IPS-15b (cell line): ENCODE results near the gene GPRIN3.
"Not testable (repeated sequence)": the region's sequence is repeated elsewhere in the genome, so short reads cannot be mapped to it uniquely, and the experiment has no call there.

Experiments used
- H3K27me3 ChIP-seq: one replicate; pipeline ENCODE4 v1.6.1; 2013; ENCODE audit warnings: low read length; ENCODE audit not compliant: control insufficient read depth, insufficient read depth
- H3K36me3 ChIP-seq: one replicate; pipeline ENCODE4 v1.6.1; 2013; ENCODE audit warnings: low read length; ENCODE audit not compliant: control insufficient read depth, insufficient read depth
- H3K4me1 ChIP-seq: one replicate; pipeline ENCODE4 v1.6.1; 2013; ENCODE audit warnings: mild to moderate bottlenecking, low read length; ENCODE audit not compliant: control insufficient read depth, insufficient read depth
- H3K4me3 ChIP-seq: one replicate; pipeline ENCODE4 v1.5.1; 2013; ENCODE audit warnings: low read depth, low read length
- H3K9ac ChIP-seq: one replicate; pipeline ENCODE4 v1.6.1; 2013; ENCODE audit warnings: low read depth, mild to moderate bottlenecking, low read length
- H3K9me3 ChIP-seq: one replicate; pipeline ENCODE4 v1.6.1; 2013; ENCODE audit warnings: mild to moderate bottlenecking, low read length; ENCODE audit not compliant: control insufficient read depth, insufficient read depth

Gene GPRIN3

DNA sequence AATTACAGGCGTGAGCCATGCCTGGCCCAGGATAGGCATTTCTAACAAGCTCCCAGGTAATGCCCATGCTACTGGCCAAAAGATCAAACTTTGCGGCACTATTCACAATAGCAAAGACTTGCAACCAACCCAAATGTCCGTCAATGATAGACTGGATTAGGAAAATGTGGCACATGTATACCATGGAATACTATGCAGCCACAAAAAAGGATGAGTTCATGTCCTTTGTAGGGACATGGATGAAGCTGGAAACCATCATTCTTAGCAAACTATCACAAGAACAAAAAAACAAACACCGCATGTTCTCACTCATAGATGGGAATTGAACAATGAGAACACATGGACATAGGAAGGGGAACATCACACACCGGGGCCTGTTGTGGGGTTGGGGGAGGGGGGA lies 1.6 kb upstream of the GPRIN3 start:
- not testable (repeated sequence) for H3K4me3 ChIP-seq, H3K9me3 ChIP-seq, H3K9ac ChIP-seq, H3K36me3 ChIP-seq
- H3K27me3 ChIP-seq = peaks cover 24% of the 10 kb centered on the region
- H3K4me1 ChIP-seq = peaks cover 11% of the 10 kb centered on the region

DNA sequence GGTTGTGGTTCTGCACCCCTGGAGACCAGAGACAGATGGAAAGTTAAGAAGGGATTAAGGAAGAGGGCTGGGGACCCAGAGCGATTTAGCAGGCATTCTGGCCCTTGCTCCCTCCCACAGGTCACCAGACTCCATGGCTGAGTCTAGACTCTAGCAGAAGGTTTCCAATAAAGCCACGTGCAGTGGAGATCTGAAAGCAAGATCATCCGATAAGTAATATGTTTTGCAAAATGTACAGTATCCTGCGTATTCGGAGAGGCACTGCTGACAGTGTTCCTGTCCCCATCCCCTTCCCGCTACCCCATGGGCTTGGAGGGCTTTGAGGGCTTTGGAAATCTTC lies 531 bp upstream of the GPRIN3 start:
- H3K27me3 ChIP-seq = peaks cover 24% of the 10 kb centered on the region
- H3K9me3 ChIP-seq = no peaks in the 10 kb centered on the region
- no peaks in the 10 kb centered on the region for H3K36me3 ChIP-seq
- peaks cover 11% of the 10 kb centered on the region for H3K4me1 ChIP-seq
- H3K9ac ChIP-seq = no peak overlapping the region
- peak overlapping the region; percentile 80 for H3K4me3 ChIP-seq

DNA sequence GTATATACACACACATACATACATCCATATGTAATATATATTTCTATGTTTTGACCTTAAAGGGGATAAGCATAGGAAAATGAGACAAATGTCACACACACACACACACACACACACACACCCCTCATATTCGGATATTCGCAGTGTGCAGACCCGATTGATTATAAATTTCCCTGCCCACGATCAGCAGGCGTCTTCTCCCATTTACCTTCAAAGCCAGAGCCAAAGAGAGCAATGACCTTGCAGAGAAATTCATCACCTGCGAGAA lies 488 bp downstream of the GPRIN3 start:
- H3K4me1 ChIP-seq = peaks cover 11% of the 10 kb centered on the region
- peak overlapping the region; percentile 80 for H3K4me3 ChIP-seq
- no peaks in the 10 kb centered on the region for H3K9me3 ChIP-seq
- peaks cover 24% of the 10 kb centered on the region for H3K27me3 ChIP-seq
- H3K9ac ChIP-seq = no peak overlapping the region
- no peaks in the 10 kb centered on the region for H3K36me3 ChIP-seq

DNA sequence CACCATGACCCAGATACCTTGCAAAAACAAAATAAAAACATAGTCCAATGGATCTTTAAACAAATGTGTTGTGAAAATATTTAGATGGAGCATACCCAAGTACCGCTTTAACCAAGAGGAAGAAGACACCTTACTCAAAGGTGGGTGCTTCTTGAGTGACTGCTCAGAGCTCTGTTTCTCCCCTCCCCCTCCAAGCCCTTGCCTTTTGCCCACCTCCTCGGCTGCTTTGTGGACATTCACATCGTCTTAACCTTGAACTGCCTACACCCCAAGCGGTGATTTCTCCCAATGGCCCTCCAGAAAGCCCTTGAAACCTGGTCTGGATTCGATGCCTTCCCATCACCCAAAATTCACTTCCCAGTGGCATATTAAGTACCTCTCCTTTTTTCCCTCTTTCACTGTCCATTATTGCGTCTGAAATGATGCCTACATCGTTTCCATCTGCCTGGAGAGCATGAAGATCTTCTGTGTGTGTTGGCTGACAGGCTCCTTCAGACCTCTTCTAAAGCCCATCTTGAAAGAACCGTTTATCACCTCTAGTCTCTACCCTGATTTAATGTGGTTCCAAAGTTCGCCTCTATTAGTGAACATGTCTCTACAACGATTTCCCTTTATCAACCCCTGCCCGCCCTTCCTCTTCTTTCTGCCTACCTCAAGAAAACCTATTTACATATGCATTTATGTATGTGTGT lies 968 bp downstream of the GPRIN3 start:
- Histone ChIP-seq H3K36me3 (no peaks in the 10 kb centered on the region), H3K4me3 (peak overlapping the region; percentile 80), H3K9ac (no peak overlapping the region), H3K27me3 (peaks cover 24% of the 10 kb centered on the region), H3K4me1 (peaks cover 11% of the 10 kb centered on the region), H3K9me3 (no peaks in the 10 kb centered on the region)

DNA sequence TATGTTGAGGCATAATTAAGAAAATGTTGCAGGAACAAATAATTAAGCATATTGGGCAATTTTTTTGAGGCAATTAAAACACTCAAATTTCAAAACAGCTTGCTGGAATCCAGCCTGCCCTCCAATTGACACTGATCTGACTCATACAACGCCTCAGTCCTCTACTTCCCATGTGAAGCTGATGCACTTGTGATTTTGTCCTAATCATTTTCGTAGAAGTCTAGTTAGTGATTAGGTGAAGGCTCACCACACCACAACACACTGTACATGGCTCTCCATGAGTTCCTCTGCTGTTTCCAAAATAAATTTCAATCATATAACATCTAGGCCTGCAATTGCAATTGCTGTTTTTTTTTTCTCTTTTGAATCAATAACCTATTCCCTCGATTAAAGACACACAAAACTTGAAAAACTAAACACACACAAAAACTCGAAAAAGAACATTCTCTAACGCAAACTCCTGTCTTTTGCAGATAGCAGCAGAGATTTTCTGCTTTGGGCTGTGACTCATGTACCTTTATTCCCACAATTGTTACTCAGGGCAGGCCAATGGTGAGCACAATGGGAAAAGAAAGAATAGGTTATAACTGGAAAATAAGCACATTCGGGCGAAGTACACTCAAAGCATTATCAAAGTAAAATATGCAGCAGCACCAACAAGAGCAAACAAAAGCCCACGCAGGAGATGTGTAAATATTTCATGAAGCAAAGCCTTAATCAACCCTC lies 1.7 kb downstream of the GPRIN3 start:
- Histone ChIP-seq H3K9me3 (no peaks in the 10 kb centered on the region), H3K4me1 (peaks cover 11% of the 10 kb centered on the region), H3K36me3 (no peaks in the 10 kb centered on the region), H3K9ac (no peak overlapping the region), H3K4me3 (no peak overlapping the region), H3K27me3 (peaks cover 24% of the 10 kb centered on the region)

DNA sequence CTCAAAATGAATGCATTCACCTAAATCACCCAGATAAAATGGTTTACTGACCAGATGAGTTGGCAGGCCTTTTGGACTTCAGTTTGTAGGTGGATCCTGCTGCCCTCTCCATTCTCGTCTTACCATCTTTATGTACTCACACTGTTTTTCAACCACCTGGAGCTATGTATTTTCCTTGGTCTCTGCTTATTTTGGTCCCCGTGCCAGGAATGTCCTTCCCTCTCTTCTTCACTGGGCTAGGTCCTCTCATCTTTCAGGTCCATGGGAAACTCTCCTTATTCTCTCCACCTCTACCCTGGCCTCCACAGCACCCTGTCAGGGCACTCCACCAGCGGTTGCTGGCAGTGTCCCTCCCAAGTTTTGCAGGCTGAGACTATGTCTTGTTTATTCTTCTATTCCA lies 2.6 kb downstream of the GPRIN3 start:
- Histone ChIP-seq H3K36me3 (no peaks in the 10 kb centered on the region), H3K9ac (no peak overlapping the region), H3K4me3 (no peak overlapping the region), H3K27me3 (peaks cover 18% of the 10 kb centered on the region), H3K9me3 (no peaks in the 10 kb centered on the region), H3K4me1 (peaks cover 11% of the 10 kb centered on the region)

DNA sequence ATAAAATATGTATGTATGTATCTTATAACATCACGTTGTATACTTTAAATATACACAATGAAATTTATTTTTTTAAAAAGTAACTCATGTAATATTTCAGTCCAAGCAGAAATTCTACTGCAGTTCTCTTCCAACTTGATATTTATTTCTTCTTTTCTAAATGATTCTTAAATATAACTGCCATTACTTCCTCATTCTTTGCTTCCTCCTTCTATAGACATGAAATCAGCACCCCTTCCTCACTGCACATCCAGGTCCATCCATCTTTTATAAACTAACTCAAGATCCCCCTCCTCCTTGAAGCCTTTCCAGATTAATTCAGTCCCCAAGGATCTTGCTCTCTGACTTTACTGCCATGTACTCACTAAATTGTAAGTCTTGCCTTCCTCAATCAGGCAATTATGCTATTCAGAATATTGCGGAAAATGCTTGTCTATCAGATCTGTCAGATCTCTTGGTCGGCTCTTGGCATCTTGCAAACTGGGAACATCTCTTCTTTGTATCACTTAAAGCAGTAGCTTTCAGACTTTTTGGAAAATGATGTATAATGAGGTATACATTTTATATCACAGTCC lies 3.7 kb downstream of the GPRIN3 start:
- Histone ChIP-seq H3K36me3 (no peaks in the 10 kb centered on the region), H3K9me3 (no peaks in the 10 kb centered on the region), H3K4me1 (peaks cover 11% of the 10 kb centered on the region), H3K9ac (no peak overlapping the region), H3K4me3 (no peak overlapping the region), H3K27me3 (peaks cover 18% of the 10 kb centered on the region)

DNA sequence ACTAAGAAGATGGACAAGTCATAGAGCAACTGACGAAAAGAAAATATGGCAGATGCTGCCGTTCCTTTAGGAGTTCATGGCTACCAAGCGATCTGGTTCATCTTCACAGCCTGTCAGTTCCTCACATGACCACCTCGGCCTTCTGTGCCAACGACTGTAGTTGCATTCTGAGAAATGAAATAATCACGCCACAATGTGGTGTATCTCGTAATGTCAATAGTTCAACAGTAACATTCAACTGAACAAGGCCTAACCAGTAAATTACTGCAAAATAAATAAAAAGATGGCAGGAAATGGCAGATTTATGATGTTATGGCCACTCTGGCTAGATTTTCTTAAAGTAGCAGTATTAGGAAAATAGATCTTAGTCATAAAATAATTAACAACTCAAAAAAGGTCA lies 4.4 kb downstream of the GPRIN3 start:
- no peak overlapping the region for H3K4me3 ChIP-seq
- H3K27me3 ChIP-seq = peaks cover 18% of the 10 kb centered on the region
- H3K4me1 ChIP-seq = peaks cover 11% of the 10 kb centered on the region
- no peaks in the 10 kb centered on the region for H3K36me3 ChIP-seq
- no peaks in the 10 kb centered on the region for H3K9me3 ChIP-seq
- H3K9ac ChIP-seq = no peak overlapping the region

DNA sequence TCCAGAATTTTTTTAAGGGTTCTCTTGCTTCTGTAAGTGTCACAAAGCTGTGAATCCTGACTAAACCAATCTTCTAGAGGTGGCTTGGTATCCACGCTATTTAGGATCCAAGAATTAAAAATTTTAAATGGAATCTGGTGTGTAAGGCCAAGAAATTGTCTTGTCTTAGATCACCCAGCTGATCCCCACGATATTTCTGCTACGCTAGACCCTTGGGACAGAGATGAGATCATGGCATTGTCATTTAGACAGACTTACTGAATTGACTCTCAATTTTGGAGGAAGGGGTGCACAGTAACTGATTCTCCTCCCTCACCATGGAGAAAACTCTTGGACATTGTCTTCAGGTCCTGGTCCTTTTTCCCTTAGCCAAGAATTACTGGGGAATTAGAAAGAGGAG lies 5.7 kb downstream of the GPRIN3 start:
- H3K9me3 ChIP-seq = no peaks in the 10 kb centered on the region
- no peaks in the 10 kb centered on the region for H3K36me3 ChIP-seq
- no peak overlapping the region for H3K9ac ChIP-seq
- H3K4me1 ChIP-seq = peaks cover 7% of the 10 kb centered on the region
- H3K27me3 ChIP-seq = peaks cover 14% of the 10 kb centered on the region
- no peak overlapping the region for H3K4me3 ChIP-seq

DNA sequence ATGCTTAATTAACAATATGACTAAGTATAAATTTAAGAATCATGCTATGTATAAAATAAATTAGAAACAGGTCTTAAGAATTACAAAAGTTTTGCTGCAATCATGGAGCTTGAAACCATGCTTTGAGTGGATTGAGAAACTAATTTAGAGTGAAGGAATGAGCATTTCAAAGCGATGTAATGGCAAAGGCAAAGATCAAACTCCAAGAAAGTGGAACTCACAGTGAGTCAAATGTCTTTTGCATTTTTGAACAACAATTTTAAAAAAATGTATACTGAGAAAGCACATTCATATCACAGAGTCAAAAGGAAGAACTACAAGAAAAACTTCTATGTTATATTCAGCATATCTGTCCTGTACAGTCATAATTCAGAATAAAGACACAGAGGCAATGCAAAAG lies 6.6 kb downstream of the GPRIN3 start:
- Histone ChIP-seq H3K36me3 (no peaks in the 10 kb centered on the region), H3K27me3 (peaks cover 5% of the 10 kb centered on the region), H3K4me3 (no peak overlapping the region), H3K9ac (no peak overlapping the region), H3K9me3 (no peaks in the 10 kb centered on the region), H3K4me1 (no peaks in the 10 kb centered on the region)

DNA sequence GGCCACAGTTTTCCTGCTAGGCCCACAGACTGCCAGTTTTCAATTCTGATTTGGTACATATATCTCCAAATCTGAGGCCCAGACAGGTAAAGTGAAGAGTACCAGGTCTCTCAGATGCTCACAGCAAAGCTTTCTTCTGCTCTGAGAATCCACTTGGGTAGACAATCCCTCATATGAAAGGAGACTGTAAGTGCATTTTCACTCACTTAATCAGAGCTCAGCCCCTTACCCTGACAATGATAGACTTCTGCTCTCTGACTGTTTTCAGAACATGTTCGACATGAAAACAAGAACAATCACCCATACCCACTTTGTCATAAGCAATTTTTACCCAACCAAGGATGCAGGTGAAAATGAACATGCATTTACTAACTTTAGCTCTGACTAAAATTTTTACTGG lies 7.1 kb downstream of the GPRIN3 start:
- Histone ChIP-seq H3K4me3 (no peak overlapping the region), H3K9ac (no peak overlapping the region), H3K9me3 (no peaks in the 10 kb centered on the region), H3K36me3 (no peaks in the 10 kb centered on the region), H3K4me1 (no peaks in the 10 kb centered on the region), H3K27me3 (peaks cover 2% of the 10 kb centered on the region)

DNA sequence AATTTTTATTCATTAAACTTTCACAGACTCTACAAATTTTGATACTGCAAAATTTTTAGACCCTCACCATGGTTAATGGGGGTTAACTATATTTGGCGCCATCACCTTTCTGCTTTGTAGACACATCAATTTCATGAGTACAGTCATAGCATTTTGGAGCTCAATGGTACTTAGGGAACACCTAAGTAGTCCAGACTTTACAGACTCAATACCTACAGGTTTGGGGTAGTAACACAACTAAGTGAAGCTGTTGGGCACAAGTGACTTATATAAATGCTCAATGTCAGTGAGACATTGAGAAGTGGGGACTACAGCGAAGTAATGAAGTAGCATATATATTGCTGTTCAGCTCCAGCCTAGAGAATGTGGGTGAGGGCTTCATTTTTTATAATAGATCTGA lies 7.5 kb downstream of the GPRIN3 start:
- no peak overlapping the region for H3K9ac ChIP-seq
- no peaks in the 10 kb centered on the region for H3K9me3 ChIP-seq
- no peaks in the 10 kb centered on the region for H3K4me1 ChIP-seq
- H3K36me3 ChIP-seq = no peaks in the 10 kb centered on the region
- H3K27me3 ChIP-seq = no peaks in the 10 kb centered on the region
- H3K4me3 ChIP-seq = no peak overlapping the region
